NCI-H2107 treated with DMSO at 0.1 percent for 48 hours (cell line): ENCODE measurements around the gene TMEM271.

ENCODE experiments used
- DNase-seq: peaks from one replicate; lab custom pipeline; 2025; ENCODE audit not compliant: unreplicated experiment; lab: John Stamatoyannopoulos, UW

The TMEM271 gene

DNA sequence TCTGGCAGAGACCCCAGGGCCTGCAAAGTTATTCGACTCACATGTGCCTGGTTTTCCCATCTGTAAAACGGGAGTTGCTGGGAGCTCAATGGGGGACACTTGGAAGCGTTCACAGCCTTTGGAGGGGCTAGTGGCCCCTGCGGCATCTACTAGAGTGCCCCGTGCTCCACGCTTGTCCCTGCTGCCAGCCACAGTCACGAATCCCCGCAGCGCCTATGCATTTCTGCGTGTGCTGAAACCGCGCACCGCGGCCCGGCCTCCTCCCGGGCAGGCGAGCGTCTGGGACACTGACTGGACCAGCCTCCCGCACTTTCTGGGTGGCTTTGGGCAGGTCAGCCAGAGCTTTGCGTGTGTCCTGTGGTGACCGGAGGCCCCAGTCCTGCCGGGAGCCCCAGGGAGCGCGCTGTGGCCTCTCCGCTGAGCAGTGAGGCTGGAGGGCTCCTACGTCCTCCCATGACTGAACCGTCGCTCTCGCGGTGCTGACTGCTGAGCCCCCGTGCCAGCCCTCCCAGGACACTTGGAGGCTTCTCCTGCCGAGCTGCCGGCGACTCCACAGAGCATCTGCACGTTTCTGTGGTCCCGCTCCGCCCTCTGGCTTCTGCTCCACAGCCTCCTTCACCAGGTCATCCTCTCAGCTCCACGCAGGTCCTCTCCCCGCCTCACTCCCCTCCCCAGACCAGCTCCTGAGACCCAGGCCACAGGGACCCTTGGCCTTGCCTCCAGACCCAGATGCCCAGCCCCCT, 40.7 kb downstream of the TMEM271 start:
- no peak for DNase-seq

DNA sequence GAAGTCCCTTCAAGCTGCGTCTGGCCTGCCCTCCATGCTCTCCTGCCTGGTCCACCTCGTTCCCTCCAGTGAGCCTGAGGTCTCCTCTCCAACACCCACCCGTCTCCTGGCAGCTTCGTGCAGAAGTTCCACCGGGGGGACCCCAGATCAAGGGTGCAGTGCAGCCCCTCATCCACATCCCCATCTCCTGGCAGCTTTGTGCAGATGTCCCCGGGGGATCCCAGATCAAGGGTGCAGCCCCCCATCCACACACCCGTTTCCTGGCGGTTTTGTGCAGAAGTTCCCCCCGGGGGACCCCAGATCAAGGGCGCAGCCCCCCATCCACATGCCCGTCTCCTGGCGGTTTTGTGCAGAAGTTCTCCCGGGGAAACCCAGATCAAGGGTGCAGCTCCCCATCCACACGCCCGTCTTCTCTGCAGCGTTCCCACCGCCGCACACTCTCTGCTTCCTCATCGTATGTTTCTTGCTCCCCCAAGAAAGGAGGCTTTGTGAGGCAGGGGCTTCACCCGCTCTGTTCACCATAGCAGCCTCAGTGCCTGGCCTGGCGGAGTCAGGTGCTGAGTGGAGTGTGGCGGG, 41.4 kb downstream of the TMEM271 start:
- no peak for DNase-seq

GRCh38 chr4:534101-534575, 42.0 kb downstream of the TMEM271 start:
- DNase-seq: no peak

GRCh38 chr4:533318-534100, 42.6 kb downstream of the TMEM271 start:
- DNase-seq: no peak

DNA sequence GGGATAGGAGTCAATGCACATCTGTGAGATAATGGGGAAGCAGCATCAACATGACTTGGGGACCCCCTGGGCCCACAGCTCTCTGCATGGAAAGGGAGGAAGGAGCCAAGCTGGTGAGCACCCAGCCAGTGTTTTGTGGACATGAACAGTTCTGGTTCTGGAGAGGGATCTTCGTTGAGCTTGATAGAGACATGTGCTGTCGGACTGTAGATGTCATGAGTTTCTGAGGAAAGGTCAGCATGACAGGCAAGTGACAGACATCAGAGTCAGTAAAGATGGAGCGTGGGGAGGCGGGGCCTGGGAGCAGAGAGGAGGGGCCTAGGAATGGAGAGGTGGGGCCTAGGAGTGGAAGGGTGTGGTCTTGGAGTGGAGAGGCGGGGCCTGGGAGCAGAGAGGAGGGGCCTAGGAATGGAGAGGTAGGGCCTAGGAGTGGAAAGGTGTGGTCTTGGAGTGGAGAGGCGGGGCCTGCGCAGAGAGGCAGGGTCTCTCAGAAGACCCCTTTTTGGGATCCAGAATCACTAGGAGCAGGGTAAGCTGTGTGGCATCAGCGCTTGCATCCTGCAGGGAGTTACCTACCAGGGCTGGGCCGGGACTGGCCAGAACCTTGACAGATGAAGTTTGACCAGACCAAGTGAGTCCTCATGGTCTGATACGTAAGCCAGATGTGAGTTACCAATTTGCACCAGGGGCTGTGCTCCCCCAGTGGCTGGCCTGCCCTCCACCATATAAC, 43.3 kb downstream of the TMEM271 start:
- no peak for DNase-seq

GRCh38 chr4:531721-532565, 44.2 kb downstream of the TMEM271 start:
- DNase-seq: no peak

DNA sequence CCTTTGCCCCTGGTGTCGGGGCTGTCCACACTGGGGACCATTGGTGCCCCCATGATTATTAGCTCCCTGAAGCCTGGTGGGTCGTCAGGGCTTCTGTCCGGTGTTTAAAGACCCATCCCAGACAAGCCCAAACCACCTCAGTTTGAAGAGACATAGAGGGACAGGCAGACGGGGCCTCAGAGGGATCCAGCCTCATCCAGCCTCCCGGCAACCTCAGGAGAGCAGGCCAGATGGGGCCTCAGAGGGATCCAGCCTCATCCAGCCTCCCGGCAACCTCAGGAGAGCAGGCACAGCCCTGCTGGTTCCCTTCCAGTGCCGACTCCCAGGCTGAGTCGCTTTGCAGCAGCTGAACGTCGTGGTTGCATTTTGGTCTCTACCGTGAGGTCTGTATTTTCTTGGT, 45.0 kb downstream of the TMEM271 start:
- no peak for DNase-seq

DNA sequence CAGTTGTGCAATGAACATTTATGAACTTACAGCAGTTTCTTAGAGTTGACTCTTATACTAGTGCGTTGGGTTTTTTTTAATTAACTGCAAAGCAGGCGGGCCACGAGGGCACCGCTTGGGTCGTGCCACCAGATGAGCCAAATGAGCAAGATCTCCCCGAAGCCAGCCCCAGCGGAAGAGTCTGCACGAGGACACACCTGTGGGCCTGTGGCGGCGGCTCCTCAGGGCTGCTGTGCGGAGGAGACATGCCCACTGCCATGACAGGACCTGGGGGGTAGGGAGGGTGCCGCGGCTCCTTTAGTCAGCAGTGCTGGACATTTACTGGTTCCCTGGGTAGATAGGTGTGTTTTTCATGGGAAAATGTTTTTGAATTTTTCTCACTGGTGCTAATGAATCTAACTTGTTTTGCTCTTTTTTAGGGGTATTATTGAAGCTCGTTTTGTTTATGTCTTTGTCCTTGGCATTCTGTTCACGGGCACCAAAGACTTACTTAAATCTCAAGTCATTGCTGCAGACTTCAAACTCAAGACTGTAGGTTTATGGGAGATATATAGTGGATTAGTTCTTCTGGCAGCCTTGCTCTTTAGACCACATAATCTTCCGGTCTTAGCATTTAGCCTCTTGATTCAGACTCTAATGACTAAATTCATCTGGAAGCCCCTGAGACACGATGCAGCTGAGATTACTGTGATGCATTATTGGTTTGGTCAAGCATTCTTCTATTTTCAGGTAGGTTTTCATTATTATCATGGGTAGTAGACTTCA, 45.9 kb downstream of the TMEM271 start:
- no peak for DNase-seq

- DNase-seq: no peak
Measured at GRCh38 chr4:529563-529962, 46.5 kb downstream of the TMEM271 start.

DNA sequence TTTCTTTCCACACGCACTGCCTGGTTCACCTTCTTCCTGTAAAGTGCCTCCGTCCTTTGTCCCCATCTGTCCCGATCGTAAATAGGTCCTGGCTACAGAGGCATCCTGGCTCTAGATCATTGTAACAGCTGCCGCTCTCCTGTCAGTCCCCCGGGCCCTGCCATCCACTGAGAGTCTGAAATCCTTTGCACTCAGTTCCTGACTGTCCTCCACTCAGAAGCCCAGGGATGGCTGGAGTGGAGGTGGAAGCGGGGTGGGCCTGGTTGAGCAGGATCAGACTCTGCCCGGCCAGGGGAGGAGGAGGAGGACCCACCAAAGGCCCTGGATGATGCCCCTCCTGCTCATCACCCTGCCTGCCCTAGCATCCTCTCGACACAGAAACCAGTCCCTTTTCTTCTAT, 47.3 kb downstream of the TMEM271 start:
- no peak for DNase-seq

DNA sequence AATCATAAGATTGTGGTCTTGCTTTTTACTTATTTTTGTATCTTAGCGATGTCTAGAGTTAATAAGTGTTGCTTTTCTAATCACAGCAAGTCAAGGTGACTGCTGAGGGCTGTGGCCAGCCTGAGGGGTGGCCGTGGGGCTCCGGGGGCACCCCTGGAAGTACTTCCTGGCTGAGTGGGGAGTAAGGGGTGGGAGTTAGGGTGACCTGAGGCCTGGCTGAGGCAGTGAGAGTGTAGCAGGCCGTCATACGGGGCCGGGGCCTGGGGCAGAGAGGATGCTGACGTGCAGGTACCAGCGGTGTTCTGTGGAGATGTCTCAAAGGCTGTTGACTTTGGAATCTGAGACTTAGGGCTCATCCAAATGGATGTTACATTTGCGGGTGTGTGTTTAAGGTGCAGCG, 47.8 kb downstream of the TMEM271 start:
- DNase-seq: no peak

- no peak for DNase-seq
Measured at GRCh38 chr4:526971-527460, 49.1 kb downstream of the TMEM271 start.

GRCh38 chr4:526189-526909, 49.7 kb downstream of the TMEM271 start:
- DNase-seq: no peak

- DNase-seq: no peak
Measured at GRCh38 chr4:525660-526059, 50.4 kb downstream of the TMEM271 start.

- DNase-seq: no peak
Measured at GRCh38 chr4:524196-524595, 51.9 kb downstream of the TMEM271 start.
